Kidney (tissue), 14 donors: Measurements from ENCODE around the gene SBF1. TPM values are rescaled to one million over a fixed set of nuclear protein-coding genes. Genes with fewer than 3 reads are reported as not detected.
A peak's percentile ranks its signal among the peaks of the same experiment; 100 is the strongest.

ENCODE experiments used
- DNase-seq, 5 donors: peaks; one replicate each; pipeline ENCODE4 v3.0.0-alpha.2; 2013 to 2020
- FAIRE-seq: peaks from 2 replicates; lab custom pipeline; 2012; peaks lifted over from hg19 to GRCh38; lab: Jason Lieb, UNC
- H3K27ac ChIP-seq, 2 donors: one replicate each; pipeline ENCODE4 v1.7.0; 2013; ENCODE audit warnings: low read depth in 2 of 2, low read length in 2 of 2, inconsistent platforms in 1 of 2
- H3K27me3 ChIP-seq: one replicate; pipeline ENCODE4 v1.7.1; 2013; ENCODE audit warnings: low read length, inconsistent platforms; ENCODE audit not compliant: control insufficient read depth, insufficient read depth
- H3K36me3 ChIP-seq, 3 donors: one replicate each; pipeline versions ENCODE4 v1.7.0 to v1.7.1; 2013; ENCODE audit warnings: low read length in 3 of 3, control low read depth in 1 of 3, inconsistent platforms in 1 of 3; ENCODE audit not compliant: insufficient read depth in 3 of 3, control insufficient read depth in 2 of 3
- H3K4me1 ChIP-seq, 3 donors: one replicate each; pipeline versions ENCODE4 v1.7.0 to v1.7.1; 2013; ENCODE audit warnings: low read length in 3 of 3, inconsistent platforms in 1 of 3, low read depth in 1 of 3; ENCODE audit not compliant: control insufficient read depth in 2 of 3, insufficient read depth in 2 of 3
- H3K4me3 ChIP-seq, 3 donors: one replicate each; pipeline versions ENCODE4 v1.7.0 to v1.8.1; 2013; ENCODE audit warnings: low read length in 3 of 3, control low read depth in 1 of 3, inconsistent platforms in 1 of 3
- H3K9ac ChIP-seq, 3 donors: one replicate each; pipeline versions ENCODE4 v1.7.0 to v1.7.1; 2013; ENCODE audit warnings: low read length in 3 of 3, control low read depth in 1 of 3, inconsistent platforms in 1 of 3
- H3K9me3 ChIP-seq, 3 donors: one replicate each; pipeline versions ENCODE4 v1.7.0 to v1.7.1; 2013; ENCODE audit warnings: low read length in 3 of 3, control low read depth in 1 of 3, inconsistent platforms in 1 of 3; ENCODE audit not compliant: control insufficient read depth in 2 of 3, insufficient read depth in 1 of 3
- intact Hi-C: fragments of 100-400 bp; cut with DNase I; formaldehyde crosslinking; loops from one replicate; pipeline ENCODE4 v1.11.1; 2022
- polyA plus RNA-seq: library from polyadenylated mRNA; stranded (reverse); fragments of 350-450 nt; fragmentation: Illumina TruSeq; extraction: RNeasy Lipid Tissue Mini Kit (QIAGEN cat#74804); gene quantifications from one replicate; pipeline ENCODE4 v1.2.3, GENCODE V29; 2014; ENCODE audit warnings: low read depth, low replicate concordance; ENCODE audit not compliant: insufficient read depth
- total RNA-seq: library from RNA; stranded (reverse); fragmentation: NEBNext Ultra II Directional; extraction: Animal tissue kit (Norgen Biotek cat#: 25700); gene quantifications from one replicate; pipeline ENCODE4 v1.2.1, GENCODE V29; 2021
- TF ChIP-seq, protein P1 (sequence below): IDR thresholded peaks from 3 replicates; pipeline ENCODE4 v1.5.1; 2012; ENCODE audit warnings: mild to moderate bottlenecking, moderate library complexity, borderline replicate concordance; ENCODE audit not compliant: insufficient read depth; ENCODE audit errors: extremely low read depth
- donor health status: control.
- donor health status: control.
- donor health status: control.
- donor health status: control.
- donor health status: control.
- donor health status: DM: yes; HTN: yes; CAD: no.
- donor health status: Normal renal cell carcinoma (clear cell type).

SBF1 gene
- total and polyA plus RNA-seq, 2 donors from 2014 or later = 18.1 to 73.9 TPM

DNA sequence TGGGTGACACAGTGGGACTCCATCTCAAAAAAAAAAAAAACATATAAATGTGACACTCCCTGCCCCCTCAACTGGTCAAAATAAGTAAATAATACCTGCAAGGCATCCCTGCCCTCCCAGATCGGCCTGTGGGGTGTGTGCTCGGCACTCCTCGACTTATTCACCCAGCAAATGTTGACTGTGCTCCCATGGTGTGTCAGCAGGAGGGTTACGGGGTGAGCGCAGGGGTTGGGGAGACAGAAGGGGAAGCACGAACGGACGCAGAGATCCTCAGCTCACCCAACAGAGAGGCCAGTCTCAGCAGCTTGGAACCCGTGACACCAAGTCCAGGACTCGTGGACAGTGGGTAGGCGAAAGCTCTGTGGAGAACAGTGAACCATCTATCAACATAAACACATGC, 4.9 kb upstream of the SBF1 start:
- intact Hi-C loops = no loop called here
- peaks cover 0 to 7% (median 0%) of the 10 kb centered on the region in 3 donors for H3K4me1 ChIP-seq
- H3K36me3 ChIP-seq = no peaks in the 10 kb centered on the region
- H3K4me3 ChIP-seq = no peak overlapping the region
- peaks cover 8% of the 10 kb centered on the region for H3K27me3 ChIP-seq
- FAIRE-seq = no peak
- no peak overlapping the region for H3K27ac ChIP-seq
- TF ChIP-seq, protein P1, sequence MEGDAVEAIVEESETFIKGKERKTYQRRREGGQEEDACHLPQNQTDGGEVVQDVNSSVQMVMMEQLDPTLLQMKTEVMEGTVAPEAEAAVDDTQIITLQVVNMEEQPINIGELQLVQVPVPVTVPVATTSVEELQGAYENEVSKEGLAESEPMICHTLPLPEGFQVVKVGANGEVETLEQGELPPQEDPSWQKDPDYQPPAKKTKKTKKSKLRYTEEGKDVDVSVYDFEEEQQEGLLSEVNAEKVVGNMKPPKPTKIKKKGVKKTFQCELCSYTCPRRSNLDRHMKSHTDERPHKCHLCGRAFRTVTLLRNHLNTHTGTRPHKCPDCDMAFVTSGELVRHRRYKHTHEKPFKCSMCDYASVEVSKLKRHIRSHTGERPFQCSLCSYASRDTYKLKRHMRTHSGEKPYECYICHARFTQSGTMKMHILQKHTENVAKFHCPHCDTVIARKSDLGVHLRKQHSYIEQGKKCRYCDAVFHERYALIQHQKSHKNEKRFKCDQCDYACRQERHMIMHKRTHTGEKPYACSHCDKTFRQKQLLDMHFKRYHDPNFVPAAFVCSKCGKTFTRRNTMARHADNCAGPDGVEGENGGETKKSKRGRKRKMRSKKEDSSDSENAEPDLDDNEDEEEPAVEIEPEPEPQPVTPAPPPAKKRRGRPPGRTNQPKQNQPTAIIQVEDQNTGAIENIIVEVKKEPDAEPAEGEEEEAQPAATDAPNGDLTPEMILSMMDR = no peak
- no peaks in the 10 kb centered on the region for H3K9me3 ChIP-seq
- no peak for DNase-seq
- no peak overlapping the region for H3K9ac ChIP-seq

DNA sequence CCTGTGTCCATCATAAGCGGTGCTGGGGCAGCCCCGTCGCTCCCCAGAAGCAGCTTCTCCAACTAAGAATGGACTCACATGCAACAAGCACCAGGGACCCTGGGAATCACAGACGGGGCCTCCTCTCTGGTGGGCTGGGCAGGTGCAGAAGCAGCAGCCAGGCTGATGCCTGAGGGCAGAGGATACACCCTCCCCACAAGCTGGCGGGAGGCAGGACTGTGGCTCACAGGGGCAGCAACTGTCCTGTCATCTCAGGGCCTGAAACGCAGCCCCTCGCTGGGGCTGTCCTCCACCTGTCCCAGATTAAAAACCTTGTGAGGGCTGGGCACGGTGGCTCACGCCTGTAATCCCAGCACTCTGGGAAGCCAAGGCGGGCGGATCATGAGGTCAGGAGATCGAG, 3.1 kb upstream of the SBF1 start:
- intact Hi-C loops = no loop called here
- Histone ChIP-seq H3K4me1 (peaks cover 0 to 16% (median 9%) of the 10 kb centered on the region in 3 donors), H3K27me3 (peaks cover 8% of the 10 kb centered on the region), H3K4me3 (no peak overlapping the region), H3K36me3 (no peaks in the 10 kb centered on the region), H3K9me3 (no peaks in the 10 kb centered on the region), H3K27ac (no peak overlapping the region), H3K9ac (no peak overlapping the region)
- FAIRE-seq (no peak), DNase-seq (no peak)
- TF ChIP-seq, protein P1 = no peak

- TF ChIP-seq, protein P1 = no peak
- Histone ChIP-seq H3K4me1 (peaks cover 0 to 20% (median 14%) of the 10 kb centered on the region in 3 donors), H3K9ac (no peak overlapping the region), H3K9me3 (no peaks in the 10 kb centered on the region), H3K36me3 (no peaks in the 10 kb centered on the region), H3K27me3 (peaks cover 8% of the 10 kb centered on the region), H3K27ac (no peak overlapping the region), H3K4me3 (no peak overlapping the region)
- intact Hi-C loops = no loop called here
- DNase-seq = peak in 1 of 5 donors; percentile 51
- no peak for FAIRE-seq
These were observed 2.0 kb upstream of the SBF1 start for GRCh38 chr22:50476868-50477267.

- Histone ChIP-seq H3K9ac (no peak overlapping the region), H3K36me3 (no peaks in the 10 kb centered on the region), H3K4me3 (peak overlapping the region in 1 of 3 donors; percentile 60), H3K9me3 (no peaks in the 10 kb centered on the region), H3K4me1 (peaks cover 0 to 26% (median 17%) of the 10 kb centered on the region in 3 donors), H3K27me3 (peaks cover 8% of the 10 kb centered on the region), H3K27ac (no peak overlapping the region)
- DNase-seq (no peak), FAIRE-seq (no peak)
- intact Hi-C loops = no loop called here
- TF ChIP-seq, protein P1 = no peak
These were observed 792 bp upstream of the SBF1 start for GRCh38 chr22:50475652-50476002.
